Measurements from ENCODE around the gene BTG1.
"Not testable (repeated sequence)": the region's sequence is repeated elsewhere in the genome, so short reads cannot be mapped to it uniquely, and the experiment has no call there.

Gene BTG1

GRCh38 chr12:92098594-92099380 is 46.9 kb downstream of the BTG1 start:
- DNase-seq (ENCODE audit: low read depth in 2 of 2): no peak

GRCh38 chr12:92096346-92097136 is 49.1 kb downstream of the BTG1 start:
- DNase-seq (ENCODE audit: low read depth in 2 of 2): no peak

- DNase-seq (ENCODE audit: low read depth in 2 of 2): no peak
Measured at GRCh38 chr12:92094751-92095161, 50.9 kb downstream of the BTG1 start.

- not testable (repeated sequence) for DNase-seq (ENCODE audit: low read depth in 2 of 2)
Measured at GRCh38 chr12:92094301-92094700, 51.3 kb downstream of the BTG1 start.
